GM21423 (cell line): ENCODE data around the gene CD3G.
"Not testable (repeated sequence)": the region's sequence is repeated elsewhere in the genome, so short reads cannot be mapped to it uniquely, and the experiment has no call there.

Experiments used
- ATAC-seq: cut with Tn5 transposase; IDR thresholded peaks from one replicate; pipeline ENCODE4 v1.9.1; 2021; ENCODE audit warnings: mild to moderate bottlenecking, moderate library complexity; ENCODE audit not compliant: unreplicated experiment

Gene CD3G

DNA sequence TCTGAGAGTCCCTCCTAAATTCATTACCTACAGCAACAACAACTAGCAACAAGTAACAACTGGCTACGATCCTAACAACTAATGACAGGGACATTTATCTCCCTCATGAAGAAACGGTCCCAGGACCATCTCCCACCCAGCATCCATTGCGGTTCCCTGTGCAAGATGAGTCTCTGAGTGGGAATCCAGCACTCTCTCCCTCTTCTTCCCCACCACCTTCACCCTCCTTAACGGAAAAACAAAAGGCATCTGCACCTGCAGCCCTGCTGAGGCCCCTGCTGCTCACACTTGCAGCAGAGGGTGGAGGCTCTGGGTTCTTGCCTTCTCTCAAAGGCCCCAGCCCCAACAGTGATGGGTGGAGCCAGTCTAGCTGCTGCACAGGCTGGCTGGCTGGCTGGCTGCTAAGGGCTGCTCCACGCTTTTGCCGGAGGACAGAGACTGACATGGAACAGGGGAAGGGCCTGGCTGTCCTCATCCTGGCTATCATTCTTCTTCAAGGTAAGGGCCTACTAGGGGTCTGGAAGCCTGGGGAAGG, at the start of gene CD3G:
CD3G (plus strand) TSS at position 364 of the 535 bp plus-strand sequence; CDS start at position 444, 80 bp downstream.
- no peak for ATAC-seq

GRCh38 chr11:118295199-118295598, 48.9 kb upstream of the CD3G start:
- no peak for ATAC-seq

DNA sequence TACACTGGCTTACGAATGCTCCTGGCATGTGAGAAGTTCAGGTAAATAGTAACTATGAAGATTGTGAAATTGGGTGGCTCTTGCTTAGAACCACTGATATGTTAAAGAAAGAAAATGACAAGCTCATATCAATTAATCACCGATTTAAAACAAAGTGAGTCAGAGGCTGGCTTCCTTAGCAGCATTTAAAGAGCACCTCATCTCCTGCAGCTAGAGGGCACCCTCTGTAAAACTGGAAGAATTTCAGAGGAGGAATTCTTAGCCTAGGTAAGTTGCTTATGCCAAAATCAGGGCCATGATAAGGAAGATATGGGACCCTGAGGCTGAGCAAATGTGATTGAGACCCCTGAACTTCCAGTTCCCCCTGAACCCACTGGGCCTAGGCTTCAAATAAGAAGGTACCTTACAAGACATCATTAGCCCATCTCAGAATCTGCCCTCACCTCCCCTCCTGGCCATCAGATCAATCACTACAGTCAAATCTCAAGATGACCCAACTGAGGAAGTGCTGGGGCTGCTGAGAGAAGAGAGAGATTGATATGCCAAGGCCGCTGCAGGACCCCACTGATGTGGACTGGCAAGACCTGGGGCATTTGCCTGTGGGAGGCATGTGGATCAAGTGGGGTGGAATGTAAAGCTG, 48.2 kb upstream of the CD3G start:
- ATAC-seq = no peak

DNA sequence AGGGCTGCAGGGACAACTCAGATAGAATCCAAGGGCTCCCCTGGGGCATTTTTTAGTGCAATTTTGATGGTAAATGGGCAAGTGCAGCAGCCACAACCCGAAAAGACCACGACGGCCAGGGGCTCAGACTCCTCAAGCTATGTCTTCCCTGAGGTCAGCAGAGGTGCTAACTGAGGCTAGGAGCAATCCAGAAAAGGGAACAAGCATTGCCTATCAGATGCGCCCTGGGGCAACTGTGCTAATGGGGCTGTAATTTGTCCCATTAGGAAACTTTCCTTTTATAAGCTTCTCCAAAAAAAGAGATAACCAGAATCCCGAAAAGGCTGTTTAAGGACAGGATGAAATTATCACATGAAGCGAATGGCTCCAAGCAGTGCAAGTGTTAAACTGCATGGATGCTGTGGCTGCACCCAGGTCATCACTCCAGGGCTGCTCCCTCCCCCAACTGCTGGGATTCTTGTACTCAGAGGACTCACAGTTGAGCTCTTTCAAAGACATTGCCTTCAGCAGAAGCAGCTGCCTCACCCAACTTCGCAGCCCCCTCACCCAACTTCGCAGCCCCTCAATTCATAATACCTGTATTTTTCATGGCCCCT, 42.4 kb upstream of the CD3G start:
- no peak for ATAC-seq

- no peak for ATAC-seq
Measured at GRCh38 chr11:118304227-118304567, 39.9 kb upstream of the CD3G start.

GRCh38 chr11:118304568-118305248, 39.4 kb upstream of the CD3G start, which contains the start of gene CD3E:
Gene CD3E (plus strand): TSS chr11:118304730. CDS start chr11:118304953, 223 bp downstream.
- no peak for ATAC-seq

DNA sequence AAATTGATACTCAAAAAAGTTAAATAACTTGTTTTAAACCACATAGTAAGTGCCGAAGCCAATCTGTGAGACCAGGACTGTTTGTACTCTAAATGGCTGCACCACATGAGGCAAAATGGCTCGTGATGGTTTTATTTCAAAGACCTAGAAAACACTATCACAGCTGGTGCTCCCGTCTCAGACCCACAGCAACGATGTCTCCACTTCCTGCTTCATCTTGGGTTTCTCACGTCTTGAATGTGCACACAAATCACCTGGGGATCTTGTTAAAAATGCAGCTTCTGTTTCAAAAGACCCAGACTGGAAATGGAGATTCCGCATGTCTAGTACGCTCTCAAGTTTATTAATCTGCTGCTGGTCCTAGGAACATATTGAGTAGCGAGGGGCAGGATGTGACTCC, 38.4 kb upstream of the CD3G start:
- ATAC-seq = no peak

GRCh38 chr11:118306556-118306955, 37.6 kb upstream of the CD3G start:
- no peak for ATAC-seq

GRCh38 chr11:118308995-118309528, 35.1 kb upstream of the CD3G start:
- ATAC-seq = not testable (repeated sequence)

GRCh38 chr11:118310271-118310670, 33.9 kb upstream of the CD3G start:
- no peak for ATAC-seq

DNA sequence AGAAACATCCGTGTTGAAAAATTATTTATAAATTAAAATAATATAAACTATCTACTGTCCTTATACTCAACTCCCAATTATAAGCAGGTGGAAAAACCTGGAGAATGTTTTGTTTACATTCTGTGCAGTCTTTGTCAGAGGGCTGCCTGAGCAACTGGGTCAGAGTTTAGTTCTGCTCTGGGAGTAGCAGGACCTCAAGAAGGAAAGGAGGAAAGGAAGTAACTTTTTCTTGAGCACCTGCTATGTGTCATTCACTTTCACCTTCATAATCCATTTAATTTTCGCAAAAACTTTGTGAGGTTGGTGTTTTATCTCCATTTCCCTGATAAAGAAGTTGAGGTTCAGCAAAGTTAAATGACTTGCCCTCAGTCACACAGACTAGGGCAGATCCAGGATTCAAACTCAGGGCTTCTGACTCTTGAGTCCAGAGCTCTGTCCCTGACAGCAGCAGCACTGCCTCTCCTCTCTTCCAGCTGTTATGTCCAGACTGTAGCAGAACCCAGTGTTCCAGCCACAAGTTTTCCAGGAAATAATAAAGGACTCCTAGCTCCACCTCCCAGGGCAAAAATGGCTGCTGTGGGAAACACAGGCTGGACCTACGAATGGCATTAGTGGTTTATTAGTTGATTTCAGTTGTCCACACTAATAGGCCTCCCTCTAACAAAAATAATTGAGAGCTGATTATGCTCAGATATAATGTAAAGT, 33.2 kb upstream of the CD3G start:
- no peak for ATAC-seq

- no peak for ATAC-seq
Measured at GRCh38 chr11:118311518-118311917, 32.6 kb upstream of the CD3G start.

DNA sequence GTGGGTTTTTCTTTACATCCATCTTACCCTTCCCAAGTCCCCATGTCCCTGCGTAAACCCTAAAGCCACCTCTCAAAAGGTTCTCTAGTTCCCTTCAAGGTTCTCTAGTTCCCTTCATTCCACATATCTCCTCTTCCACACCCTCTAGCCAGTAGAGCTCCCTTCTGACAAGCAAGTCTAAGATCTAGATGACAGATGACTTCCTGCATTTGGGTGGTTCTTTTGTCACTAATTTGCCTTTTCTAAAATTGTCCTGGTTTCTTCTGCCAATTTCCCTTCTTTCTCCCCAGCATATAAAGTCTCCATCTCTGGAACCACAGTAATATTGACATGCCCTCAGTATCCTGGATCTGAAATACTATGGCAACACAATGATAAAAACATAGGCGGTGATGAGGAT, 31.8 kb upstream of the CD3G start:
- no peak for ATAC-seq

DNA sequence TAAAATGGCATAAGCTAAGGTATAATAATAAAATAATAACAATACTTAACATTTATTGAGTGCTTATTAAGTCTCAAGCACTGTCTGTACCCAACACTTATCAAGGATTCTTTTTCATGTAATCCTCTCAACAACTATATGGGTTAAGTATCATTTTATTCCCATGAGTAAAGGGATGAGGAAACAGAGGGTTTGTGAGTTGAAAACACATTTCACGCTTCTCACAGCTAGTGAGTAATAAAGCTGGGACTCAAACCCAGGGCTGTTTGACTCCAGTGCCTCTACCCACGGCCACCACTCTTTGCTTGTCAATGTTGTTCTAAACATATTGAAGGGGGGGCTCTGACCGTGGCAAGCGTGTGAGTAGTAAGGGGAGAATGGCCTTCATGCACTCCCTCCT, 30.9 kb upstream of the CD3G start:
- ATAC-seq = no peak

DNA sequence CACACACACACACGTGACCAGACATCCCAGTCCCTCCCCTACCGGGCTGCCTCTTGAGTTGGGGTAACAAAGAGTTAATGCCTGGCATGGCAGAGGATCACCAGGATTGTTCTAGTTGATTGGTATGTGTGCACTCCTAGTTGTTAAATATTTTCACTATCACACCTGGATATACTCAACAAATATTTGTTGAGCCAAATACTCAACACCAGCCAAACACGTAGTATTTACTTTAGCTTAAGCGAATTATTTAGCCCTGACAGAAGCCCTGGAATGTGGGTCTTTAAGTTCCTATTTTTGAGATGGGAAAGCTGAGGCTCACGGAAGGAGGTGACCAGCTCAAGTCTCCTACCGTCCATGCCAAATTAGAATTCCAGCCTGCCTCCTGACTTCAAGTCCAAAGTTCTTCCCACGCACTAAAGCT, 29.1 kb upstream of the CD3G start:
- no peak for ATAC-seq

DNA sequence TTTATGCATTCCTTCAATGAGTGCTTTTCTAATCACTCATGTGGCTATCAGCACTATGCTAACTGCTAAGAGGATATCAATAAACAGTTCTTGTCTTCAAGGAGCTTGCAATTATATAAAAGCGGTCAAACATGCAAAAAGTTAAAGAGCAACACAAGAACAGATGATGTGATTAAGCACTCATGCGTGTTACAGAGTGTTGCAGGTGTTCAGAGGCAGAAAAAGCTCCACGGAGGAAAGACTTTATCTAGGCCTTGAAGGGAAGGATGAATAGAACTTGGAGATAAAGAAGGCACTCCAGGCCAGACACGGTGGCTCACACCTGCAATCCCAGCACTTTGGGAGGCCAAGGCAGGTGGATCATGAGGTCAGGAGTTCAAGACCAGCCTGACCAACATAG, 26.0 kb upstream of the CD3G start:
- no peak for ATAC-seq

- no peak for ATAC-seq
Measured at GRCh38 chr11:118318581-118319336, 25.4 kb upstream of the CD3G start.

- ATAC-seq = no peak
Measured at GRCh38 chr11:118319337-118319707, 24.8 kb upstream of the CD3G start.

DNA sequence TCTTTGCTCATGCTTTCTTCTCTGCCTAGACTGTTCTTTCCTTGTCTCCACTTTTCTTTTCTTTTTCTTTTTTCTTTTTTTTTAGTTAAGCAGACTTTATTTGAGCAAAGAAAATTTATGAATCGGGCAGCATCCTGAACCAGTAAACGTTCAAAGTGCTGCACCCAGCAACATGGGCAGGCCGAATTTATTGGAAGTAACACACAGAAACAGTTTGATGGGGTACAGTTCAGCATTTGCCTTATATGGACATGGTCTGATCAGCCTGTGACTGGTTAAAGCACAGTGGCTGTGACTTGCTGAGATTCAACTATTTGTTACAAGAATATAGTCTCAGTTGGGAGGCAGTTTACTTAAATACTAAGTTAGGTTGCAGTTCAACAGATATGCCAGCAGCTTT, 23.6 kb upstream of the CD3G start:
- no peak for ATAC-seq

DNA sequence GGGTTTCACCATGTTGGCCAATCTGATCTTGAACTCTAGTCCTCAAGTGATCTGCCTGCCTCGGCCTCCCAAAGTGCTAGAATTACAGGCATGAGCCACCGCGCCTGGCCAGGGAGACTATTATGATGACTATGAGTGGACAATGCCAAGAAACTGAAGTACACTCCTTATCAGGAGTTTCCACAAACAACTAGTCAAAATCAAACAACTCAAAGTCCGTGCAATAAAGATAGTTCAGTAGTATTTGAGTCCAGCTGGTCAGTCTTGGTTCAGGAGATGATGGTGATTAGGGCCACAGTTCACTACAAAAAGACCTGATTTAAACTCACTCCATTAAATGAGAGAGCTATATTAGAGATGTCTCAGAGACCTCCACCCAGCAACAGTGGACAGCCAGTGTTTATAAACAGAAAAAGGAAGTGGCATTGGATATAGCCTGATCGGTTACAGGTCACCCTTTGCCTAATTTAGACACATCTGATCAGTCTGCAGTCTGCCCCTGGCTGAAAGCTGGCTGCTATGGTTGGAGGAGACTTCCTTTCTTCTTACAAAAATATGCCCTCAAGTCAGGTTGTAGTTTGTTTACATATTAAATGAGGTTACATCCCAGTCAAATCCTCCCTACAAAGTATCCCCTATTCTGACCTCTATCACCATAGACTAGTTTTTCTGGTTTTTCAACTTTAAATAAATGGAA, 22.6 kb upstream of the CD3G start:
- no peak for ATAC-seq
